ENCODE results near the gene EPHA1.

EPHA1 gene

DNA sequence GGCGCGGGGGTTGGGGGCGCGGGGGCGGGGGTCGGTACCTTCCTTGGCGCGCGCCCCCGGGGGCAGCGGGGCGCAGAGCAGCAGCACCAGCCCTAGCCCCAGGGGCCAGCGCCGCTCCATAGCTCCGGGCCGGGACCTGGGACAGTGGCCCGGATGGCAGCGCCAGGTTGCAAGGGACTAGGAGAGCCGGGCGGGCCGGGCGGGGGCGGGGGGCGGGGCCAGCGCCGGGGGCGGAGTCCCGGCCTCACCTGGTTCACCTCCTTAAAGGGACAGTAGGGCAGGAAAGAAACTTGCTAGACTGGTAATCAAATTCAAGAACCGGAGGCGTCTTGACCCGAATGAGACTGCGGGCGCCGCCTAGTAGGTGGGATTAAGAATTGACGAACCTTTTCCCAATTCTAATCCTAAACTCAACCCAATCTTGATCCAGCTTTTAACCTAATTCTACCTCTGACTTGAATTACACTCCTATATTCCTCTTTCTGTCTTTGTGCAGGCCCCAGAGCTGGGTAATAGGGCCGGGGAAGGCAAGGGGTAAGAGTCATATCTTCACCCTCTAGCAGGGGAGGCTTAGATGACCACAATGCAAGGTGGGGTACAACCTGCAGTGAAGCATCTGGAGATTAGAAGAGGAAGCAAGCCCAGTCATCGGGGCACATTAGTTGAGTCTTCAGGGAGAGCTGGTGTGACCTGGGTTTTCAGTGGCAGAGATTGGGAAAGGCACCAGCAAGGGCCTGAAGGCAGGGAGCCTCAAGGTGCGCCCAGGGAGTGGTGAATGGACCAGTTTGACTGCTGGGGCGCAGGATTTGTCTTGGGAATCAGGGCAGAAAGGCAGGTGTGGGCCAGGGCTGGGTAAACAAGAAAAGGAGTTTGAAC, at the start of gene EPHA1:
Gene EPHA1 (minus strand): TSS at position 171 of the 876 bp plus-strand sequence. CDS start 51 bp downstream, at position 120.
- peak in 1 of 3 experiments; percentile 41 for DNase-seq (ENCODE audit: low read depth in 3 of 3)

DNA sequence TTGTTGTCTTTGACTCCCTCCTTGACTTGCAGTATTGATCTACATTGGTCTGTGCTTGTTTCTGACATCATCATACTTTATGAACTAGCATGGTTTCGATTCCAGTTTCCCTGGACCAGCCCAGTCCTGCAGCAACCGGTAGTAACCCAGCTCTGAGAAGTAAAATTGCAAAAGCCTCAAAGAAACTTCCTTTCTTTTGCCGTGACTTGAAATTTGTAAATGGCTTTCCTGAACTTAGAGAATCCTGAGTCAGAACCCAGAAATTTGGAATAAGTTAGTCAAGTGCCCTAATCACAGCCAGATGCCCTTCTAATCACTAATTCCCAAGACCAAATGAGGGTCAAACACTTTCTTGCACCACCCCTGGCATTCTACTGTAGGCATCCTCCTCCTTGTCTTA, 49.6 kb upstream of the EPHA1 start:
- no peak for DNase-seq (ENCODE audit: low read depth in 3 of 3)

DNA sequence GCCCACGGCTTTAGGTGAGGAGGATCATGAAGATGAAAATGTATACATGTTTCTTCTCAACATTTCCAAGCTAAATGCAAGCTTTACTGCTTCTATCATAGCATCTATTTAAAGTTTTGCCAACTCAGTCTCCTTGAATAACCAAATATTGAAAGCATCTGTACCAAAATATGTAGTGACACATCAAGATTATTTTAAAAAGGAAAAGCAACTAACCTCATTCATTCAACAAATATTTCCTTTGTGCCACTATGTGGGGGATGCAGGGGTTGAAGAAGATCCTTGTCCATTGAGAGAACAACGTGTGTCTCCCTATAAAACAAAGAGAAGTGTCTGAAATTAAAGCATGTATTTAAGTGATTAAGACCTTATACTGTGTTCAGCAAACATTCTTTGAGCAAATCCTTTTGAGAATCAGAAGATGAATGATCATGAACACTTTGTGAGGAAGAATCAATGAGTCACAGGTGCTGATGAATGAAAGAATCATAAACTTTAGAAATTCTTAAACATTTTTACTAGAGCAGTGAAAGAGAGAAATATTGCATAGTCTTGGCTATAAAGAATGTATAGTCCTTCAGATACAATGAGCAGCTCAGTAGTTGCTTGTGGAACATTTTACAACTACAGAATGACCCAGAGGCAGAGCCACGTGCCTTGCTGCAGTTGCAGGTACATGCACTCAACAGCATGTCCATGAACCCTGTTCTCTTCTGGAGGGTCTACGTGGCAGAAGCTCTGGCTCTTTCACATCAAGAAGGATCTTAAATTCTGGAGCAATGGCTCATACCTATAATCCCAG, 48.5 kb upstream of the EPHA1 start:
- no peak for DNase-seq (ENCODE audit: low read depth in 3 of 3)

DNA sequence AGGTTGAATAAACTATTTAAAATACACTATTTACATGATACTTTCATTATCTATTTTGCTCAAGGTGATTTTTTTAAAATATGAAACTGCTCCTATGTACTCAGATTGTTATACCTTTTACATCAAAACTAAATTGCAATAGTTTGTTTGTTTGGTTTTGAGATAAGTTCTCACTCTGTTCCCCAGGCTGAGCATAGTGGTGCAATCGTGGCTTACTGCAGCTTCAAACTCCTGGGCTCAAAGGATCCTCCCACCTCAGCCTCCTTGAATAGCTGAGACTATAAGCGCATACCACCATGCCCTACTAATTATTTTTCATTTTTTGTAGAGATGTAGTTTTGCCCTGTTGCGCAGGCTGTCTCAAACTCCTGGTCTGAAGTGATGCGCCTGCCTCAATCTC, 47.3 kb upstream of the EPHA1 start:
- no peak for DNase-seq (ENCODE audit: low read depth in 3 of 3)

DNA sequence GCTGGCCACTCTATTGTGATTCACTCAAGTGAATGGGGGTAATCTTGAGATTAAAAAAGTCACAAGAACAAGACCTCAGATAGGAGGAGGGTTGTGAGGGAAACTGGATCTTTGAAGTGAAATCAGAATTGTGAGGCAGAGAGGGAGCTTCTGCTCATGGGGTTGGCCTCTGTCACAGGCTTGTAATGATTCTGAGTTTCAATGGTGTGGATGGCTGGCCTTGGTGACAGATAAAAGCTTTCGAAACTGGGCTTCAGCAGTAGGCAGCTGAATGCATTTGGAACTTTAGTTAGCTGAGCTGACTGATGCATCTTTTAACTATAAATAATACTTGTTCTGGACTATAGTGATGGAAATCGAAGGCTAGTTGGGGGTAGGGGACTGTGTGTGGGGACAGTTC, 46.8 kb upstream of the EPHA1 start:
- DNase-seq (ENCODE audit: low read depth in 3 of 3) = no peak

DNA sequence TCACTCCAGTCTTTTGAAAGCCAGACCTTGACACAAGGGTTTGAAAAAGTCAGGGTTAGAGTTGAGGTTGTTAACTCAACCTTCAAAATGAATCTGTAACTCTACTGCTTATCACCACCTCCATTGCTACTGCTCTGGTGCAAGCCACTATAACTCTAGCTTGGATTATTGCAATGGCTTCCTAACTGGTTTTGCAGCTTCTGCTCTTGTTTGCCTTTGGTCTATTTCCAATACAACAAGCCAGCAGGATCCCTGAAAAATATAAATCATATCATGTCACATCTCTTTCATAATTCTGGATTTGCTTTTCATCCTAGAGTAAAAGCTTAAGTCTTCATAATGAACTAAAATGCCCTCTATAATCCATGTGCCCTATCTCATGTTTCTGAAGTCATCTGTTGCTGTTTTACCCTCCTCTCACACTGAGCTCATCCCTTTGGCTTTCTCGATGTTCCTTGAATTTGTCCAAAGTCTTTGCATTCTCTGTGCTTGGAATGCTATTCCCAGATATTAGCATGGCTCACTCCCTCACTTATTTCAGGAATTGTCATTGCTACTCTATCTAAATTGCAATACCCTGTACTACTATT, 45.5 kb upstream of the EPHA1 start:
- no peak for DNase-seq (ENCODE audit: low read depth in 3 of 3)

DNA sequence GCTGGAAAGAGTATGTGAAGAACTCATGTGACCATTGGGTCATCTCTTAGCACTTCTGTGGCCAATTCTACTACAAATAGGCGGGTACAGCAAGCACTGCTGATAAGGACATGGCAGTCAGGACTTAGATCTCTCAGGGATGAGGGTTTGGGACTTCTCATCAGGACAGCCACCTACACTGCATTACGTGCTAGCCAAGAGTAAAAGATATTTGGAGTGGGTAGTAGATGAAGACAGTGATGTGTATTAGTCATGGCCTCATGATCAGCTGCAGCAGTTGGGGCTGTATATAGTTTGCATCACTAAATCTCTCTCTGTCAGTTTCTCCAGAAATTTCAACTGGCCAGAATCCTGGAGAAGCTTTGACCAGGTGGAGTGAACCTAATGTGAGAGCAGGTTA, 43.8 kb upstream of the EPHA1 start:
- DNase-seq (ENCODE audit: low read depth in 3 of 3) = no peak

DNA sequence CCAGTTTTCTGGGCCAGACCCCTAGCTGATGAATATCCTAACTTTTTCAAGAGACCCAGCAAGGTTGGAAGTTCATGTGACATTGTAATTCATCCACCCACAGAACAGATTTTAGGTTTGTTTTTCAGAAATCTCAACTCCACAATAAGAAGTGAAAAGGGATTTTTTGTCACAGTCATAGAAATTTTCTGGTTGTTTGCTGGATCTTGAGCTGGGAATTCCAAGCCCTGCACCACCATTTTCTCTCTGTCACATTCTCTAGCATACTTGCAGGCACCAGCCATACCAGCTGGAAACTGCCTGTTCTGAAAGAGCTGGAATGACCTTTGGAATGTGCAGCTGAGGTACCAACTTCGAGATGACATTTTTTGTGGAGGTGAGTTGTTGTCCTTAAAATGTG, 43.1 kb upstream of the EPHA1 start:
- DNase-seq (ENCODE audit: low read depth in 3 of 3) = no peak

DNA sequence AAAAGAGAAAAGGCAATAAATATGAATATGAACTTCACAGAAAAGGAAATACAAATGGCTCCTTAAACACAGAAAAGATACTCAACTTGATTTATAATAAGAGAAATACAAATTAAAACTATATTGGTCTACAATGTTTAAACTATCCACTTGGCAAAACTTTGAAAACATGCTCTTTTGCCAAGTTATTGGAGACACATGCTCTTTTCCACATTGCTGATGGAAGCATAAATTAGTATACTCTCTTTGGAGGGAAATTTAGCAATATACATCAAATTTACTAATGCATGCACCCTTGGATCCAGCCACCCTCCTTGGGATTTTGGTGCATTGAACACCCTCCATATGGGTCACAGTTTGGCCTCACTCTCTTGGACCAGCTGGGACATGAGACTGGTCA, 42.5 kb upstream of the EPHA1 start:
- DNase-seq (ENCODE audit: low read depth in 3 of 3) = no peak

DNA sequence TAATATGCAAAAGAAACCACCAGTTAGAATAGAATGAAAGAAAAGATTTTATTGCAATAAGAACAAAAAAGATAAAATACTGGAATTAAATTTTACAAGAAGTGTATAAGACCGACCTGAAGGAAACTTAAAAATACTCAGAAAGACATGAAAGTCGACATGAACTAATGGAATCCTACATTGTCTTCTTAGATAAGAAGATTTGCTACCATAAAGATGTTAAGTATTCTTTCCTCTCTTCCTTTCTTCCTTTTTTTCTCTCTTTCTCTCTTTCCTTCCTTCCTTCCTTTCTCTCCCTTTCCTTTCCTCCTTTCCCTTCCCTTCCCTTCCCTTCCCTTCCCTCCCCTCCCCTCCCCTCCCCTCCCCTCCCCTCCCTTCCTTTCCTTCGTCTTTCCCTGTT, 41.1 kb upstream of the EPHA1 start:
- DNase-seq (ENCODE audit: low read depth in 3 of 3) = no peak

DNA sequence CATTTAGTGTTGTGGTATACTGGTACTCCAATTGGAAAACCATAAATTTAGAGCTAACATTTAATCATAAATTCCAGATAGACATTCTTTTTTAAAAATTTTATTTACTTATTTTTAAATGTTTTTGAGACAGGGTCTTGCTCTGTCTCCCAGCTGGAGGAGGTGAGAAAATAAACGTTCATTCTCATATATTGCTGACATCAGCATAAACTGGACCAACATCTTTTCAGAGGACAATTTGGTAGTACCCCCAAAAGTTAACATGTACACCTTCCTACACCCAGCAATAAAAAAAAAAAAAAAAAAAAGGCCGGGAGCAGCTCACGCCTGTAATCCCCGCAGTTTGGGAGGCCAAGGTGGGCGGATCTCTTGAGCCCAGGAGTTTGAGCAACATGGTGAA, 39.8 kb upstream of the EPHA1 start:
- DNase-seq (ENCODE audit: low read depth in 3 of 3) = no peak

DNA sequence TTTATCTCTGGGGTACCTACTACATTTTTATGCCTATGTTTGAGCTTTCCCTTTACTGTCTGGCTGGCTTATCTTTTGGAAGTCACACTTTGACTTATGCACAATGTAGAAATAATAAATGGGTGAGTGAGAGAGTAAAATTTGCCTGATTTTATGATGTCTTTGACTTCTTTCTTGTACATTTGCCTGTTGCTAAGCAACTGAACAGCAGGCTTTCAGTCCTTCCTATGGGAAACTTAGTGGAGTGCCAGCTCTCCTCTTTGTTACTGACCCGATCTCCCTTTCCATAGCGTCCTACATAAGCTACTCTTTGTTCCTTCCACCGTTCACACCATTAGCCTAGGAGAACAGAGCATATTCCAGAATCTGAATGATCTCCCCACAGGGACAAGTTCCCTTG, 38.8 kb upstream of the EPHA1 start:
- DNase-seq (ENCODE audit: low read depth in 3 of 3) = no peak

DNA sequence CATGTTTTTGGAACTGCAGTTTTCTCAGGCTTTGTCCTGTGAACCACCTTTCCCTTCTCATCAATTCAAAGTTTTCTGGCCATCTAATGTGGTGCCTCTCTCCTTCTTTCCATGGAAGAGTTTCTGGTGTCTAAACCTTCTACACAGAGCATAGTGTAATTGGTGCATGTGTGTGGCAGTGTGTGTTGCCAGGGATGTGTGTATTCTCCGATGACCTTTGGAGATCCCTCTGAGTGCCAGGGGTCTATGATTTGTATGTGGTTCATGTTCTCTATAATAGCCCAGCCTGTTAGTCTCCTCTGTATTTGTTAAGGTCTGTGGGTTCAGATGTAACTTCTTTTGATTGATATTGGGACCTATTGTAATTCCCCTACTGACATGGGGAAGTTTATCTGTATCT, 36.1 kb upstream of the EPHA1 start:
- DNase-seq (ENCODE audit: low read depth in 3 of 3) = no peak

DNA sequence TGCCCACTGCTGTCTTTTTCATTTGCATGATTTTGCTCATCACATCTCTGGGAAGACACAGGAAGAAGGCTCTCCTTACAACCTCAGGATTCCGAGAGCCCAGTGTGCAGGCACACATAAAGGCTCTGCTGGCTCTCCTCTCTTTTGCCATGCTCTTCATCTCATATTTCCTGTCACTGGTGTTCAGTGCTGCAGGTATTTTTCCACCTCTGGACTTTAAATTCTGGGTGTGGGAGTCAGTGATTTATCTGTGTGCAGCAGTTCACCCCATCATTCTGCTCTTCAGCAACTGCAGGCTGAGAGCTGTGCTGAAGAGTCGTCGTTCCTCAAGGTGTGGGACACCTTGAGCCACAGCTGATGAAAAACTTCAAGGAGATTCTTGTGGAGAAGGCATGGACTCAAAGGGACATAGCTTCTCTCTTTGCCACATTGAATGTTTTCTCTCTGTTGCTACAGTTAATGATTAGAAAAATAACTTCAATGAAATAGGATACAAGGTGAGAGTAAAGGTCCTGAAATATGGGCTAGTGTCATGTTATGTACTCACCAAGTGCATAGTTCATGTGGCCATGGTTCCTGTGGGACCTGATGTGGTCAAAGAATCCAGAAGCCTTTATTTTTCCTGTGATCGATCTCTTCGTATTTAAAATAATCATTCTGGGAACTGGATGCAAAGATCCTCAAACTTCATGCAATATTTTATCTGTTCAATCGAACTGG, 35.6 kb upstream of the EPHA1 start:
- DNase-seq (ENCODE audit: low read depth in 3 of 3) = no peak

DNA sequence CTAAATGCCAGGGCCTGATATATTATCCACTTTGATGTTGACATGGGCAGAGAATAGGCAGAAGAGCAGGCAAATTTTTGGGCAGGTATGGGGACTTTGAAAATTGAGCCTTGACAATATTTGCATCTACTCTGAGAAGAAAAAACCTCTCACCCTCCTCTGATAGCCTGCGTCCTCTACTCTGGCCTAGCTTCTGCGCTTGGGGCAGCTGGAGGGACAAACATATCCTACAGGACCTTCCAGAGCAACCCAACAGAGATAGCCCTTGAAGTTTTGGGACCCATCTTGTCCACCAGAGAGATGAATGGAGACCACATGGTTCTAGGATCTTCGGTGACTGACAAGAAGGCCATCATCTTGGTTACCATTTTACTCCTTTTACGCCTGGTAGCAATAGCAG, 34.5 kb upstream of the EPHA1 start, which contains the start of gene TAS2R60:
Gene TAS2R60 (plus strand): TSS at position 301 of the 400 bp plus-strand sequence. CDS start 0 bp downstream, at position 301.
- no peak for DNase-seq (ENCODE audit: low read depth in 3 of 3)

DNA sequence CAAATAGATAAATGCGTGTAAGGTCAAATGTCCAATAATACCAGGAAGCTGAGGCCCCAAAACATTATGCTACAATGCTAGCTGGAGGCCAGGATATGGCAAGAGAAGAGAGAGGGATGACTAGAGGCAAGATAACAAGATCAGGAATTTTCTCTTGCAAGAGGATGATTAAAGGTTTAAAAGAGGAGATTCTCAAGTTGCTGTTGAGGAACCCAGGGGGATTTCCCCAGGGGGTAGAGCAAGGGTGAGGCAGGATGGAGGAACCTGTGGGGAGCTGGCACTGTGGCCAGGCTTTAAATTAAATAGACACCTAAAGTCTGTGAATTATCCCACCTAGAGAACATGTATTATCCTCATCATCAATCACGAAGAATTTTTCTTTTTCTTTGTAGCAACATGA, 31.2 kb upstream of the EPHA1 start:
- DNase-seq (ENCODE audit: low read depth in 3 of 3) = no peak

DNA sequence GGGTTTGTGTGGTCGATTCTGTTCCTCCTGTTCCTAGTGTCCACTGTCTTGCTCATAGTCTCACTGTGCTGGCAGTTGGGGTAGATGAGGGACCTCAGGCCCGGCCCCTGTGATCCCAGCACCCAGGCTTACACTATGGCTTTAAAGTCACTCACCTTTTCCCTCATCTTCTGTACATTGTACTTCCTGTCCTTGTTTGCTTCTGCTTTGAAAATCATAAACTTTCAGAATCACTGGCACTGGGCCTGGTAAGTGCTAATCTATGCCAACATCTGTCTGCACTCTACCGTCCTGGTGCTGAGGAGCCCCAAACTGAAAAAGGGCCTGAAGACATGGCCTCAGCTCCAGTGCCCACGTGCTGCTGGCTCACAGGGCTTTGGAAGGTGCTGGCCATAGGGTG, 28.9 kb upstream of the EPHA1 start:
- DNase-seq (ENCODE audit: low read depth in 3 of 3) = no peak

DNA sequence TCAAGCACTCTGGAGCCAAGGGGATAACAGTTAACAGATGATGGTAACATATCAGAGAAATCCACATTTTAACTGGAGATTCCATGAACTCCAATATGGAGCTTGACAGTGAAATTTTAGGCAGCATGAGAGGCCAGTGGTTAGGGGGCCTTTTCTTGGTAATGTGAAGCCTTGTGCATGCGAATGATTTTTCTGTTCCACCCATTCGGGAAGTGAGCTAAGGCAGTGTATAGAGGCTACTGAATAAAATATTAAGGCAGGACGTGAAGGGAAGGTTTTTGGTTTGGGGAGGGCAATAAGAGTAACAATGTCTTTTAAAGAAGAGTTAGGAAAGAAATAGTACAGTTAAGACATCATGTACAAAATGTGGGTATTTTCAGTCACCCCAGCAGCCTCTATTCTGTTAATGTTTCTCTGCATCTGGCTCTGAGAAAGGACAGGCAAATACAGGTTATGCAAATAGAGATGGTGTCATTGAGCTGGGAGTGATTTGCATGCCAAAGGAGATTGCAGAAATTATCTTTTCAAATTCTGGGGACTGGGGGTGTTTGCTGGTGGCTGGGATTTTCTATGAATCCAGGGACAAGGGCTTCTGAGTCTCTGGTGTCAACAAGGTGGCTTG, 27.8 kb upstream of the EPHA1 start:
- no peak for DNase-seq (ENCODE audit: low read depth in 3 of 3)

DNA sequence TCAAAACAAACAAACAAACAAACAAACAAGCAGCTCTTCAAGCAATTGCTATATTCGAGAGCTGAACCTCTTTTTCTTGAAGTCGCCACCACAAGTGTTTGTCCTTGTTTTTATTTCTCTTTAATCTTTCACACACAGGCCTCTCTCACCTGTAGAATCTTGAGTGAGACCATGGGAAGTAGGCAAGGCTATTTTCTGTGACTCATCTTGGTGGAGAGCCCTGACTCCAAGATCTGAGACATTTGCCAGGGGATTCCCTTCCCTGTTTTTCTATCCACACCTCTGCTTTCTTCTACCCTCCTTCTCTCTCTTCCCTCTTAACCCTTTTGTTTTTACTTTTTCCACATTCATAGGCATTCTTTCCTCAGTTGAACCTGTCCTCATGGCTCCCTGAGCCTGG, 26.6 kb upstream of the EPHA1 start:
- DNase-seq (ENCODE audit: low read depth in 3 of 3) = no peak

DNA sequence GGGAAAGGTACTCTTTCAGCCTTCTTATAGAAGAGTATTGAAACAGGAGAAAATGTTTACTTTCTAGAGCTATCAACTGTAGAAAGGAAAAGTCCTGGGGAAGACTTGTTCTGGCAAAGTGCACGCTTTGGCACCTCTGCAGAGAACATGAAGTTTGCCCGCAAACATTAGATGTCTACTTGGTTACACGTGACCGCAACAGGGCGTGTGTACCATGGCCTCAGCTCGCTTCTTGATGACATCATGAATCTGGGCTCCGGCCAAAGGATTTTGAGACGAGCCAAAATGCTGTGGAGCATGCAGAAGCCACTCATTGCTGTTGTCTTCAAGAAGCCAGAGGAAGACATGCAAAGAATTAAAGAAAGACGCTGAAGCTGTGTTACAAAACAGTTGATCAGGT, 26.0 kb upstream of the EPHA1 start:
- no peak for DNase-seq (ENCODE audit: low read depth in 3 of 3)

DNA sequence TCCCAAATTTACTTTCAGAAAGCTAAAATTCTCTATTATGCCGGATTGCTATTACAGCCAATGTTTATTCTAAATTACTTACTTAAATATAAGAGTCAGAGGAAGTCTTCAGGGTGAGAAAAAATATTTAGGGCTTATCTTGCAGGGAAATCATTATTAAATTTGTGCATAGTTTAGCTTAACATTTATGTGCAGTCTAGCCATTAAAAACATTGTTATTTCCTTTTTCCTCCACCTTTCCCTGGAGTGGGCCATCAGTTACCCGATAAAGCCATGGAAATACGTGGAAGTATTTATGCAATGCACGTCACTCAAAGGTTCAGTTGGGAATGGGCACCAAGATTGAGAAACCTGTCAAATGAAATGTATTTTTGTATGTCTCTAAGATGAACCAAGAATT, 25.1 kb upstream of the EPHA1 start:
- no peak for DNase-seq (ENCODE audit: low read depth in 3 of 3)

Data from stimulated activated CD4-positive, alpha-beta T cell treated with anti-CD3 and anti-CD28 coated beads, TNF-alpha, amount 100 ng/mL, for 24 hours (primary cell).